ENCODE data around the gene TMEM92. TPM values are rescaled to one million over a fixed set of nuclear protein-coding genes. Genes with fewer than 3 reads are reported as not detected.

The TMEM92 gene
- total RNA-seq, 1 donor from 2014 or later: 3.5 TPM

GRCh38 chr17:50239937-50240336, 34.3 kb upstream of the TMEM92 start:
- Mint-ChIP-seq H3K9me3 (peaks cover 2% of the 10 kb centered on the region), H3K27me3 (ENCODE audit: low read depth) (peaks cover 7% of the 10 kb centered on the region), H3K4me3 (no peak overlapping the region), H3K27ac (ENCODE audit: unreplicated experiment) (no peak overlapping the region), H3K4me1 (no peaks in the 10 kb centered on the region), H3K36me3 (ENCODE audit: low read depth) (no peaks in the 10 kb centered on the region)
- no peak for DNase-seq (ENCODE audit: low read depth, low spot score)
- TF ChIP-seq CTCF (conservative IDR thresholded peaks at IDR 0.05): no peak

GRCh38 chr17:50240851-50241250, 33.4 kb upstream of the TMEM92 start:
- no peak for DNase-seq (ENCODE audit: low read depth, low spot score)
- Mint-ChIP-seq H3K9me3 (peaks cover 2% of the 10 kb centered on the region), H3K27me3 (ENCODE audit: low read depth) (peaks cover 7% of the 10 kb centered on the region), H3K27ac (ENCODE audit: unreplicated experiment) (no peak overlapping the region), H3K4me1 (no peaks in the 10 kb centered on the region), H3K36me3 (ENCODE audit: low read depth) (no peaks in the 10 kb centered on the region), H3K4me3 (no peak overlapping the region)
- no peak for TF ChIP-seq CTCF (conservative IDR thresholded peaks at IDR 0.05)

GRCh38 chr17:50241431-50241830, 32.8 kb upstream of the TMEM92 start:
- Mint-ChIP-seq H3K9me3 (peaks cover 2% of the 10 kb centered on the region), H3K27ac (ENCODE audit: unreplicated experiment) (no peak overlapping the region), H3K4me1 (no peaks in the 10 kb centered on the region), H3K36me3 (ENCODE audit: low read depth) (no peaks in the 10 kb centered on the region), H3K27me3 (ENCODE audit: low read depth) (peaks cover 7% of the 10 kb centered on the region), H3K4me3 (no peak overlapping the region)
- DNase-seq (ENCODE audit: low read depth, low spot score): no peak
- TF ChIP-seq CTCF (conservative IDR thresholded peaks at IDR 0.05): no peak

- H3K9me3 Mint-ChIP-seq: peaks cover 14% of the 10 kb centered on the region
- H3K4me1 Mint-ChIP-seq: no peaks in the 10 kb centered on the region
- no peak for DNase-seq (ENCODE audit: low read depth, low spot score)
- H3K4me3 Mint-ChIP-seq: no peak overlapping the region
- peaks cover 4% of the 10 kb centered on the region for H3K36me3 Mint-ChIP-seq (ENCODE audit: low read depth)
- no peak for TF ChIP-seq CTCF (conservative IDR thresholded peaks at IDR 0.05)
- H3K27ac Mint-ChIP-seq (ENCODE audit: unreplicated experiment): no peak overlapping the region
- H3K27me3 Mint-ChIP-seq (ENCODE audit: low read depth): no peaks in the 10 kb centered on the region
These were observed 29.5 kb upstream of the TMEM92 start for GRCh38 chr17:50244771-50245170.

GRCh38 chr17:50248255-50248654, 26.0 kb upstream of the TMEM92 start:
- Mint-ChIP-seq H3K4me3 (no peak overlapping the region), H3K27ac (ENCODE audit: unreplicated experiment) (no peak overlapping the region), H3K4me1 (peaks cover 4% of the 10 kb centered on the region), H3K9me3 (peaks cover 15% of the 10 kb centered on the region), H3K36me3 (ENCODE audit: low read depth) (peaks cover 4% of the 10 kb centered on the region), H3K27me3 (ENCODE audit: low read depth) (no peaks in the 10 kb centered on the region)
- DNase-seq (ENCODE audit: low read depth, low spot score): no peak
- TF ChIP-seq CTCF (conservative IDR thresholded peaks at IDR 0.05): no peak

- DNase-seq (ENCODE audit: low read depth, low spot score): no peak
- Mint-ChIP-seq H3K27me3 (ENCODE audit: low read depth) (peaks cover 4% of the 10 kb centered on the region), H3K36me3 (ENCODE audit: low read depth) (peaks cover 4% of the 10 kb centered on the region), H3K9me3 (peaks cover 15% of the 10 kb centered on the region), H3K27ac (ENCODE audit: unreplicated experiment) (no peak overlapping the region), H3K4me1 (peaks cover 5% of the 10 kb centered on the region), H3K4me3 (no peak overlapping the region)
- TF ChIP-seq CTCF (conservative IDR thresholded peaks at IDR 0.05): no peak
These were observed 21.5 kb upstream of the TMEM92 start for GRCh38 chr17:50252781-50253180.
